ENCODE results near the gene FAM111B.
"Not testable (repeated sequence)": the region's sequence is repeated elsewhere in the genome, so short reads cannot be mapped to it uniquely, and the experiment has no call there.

Gene FAM111B

GRCh38 chr11:59106363-59107336, at the start of gene FAM111B:
TSS of gene FAM111B (plus strand) at chr11:59107237. CDS start at chr11:59109626, 2,389 bp downstream.
- Histone ChIP-seq H3K36me3 (ENCODE audit: control insufficient read depth, insufficient read depth, low read length) (no peaks in the 10 kb centered on the region), H3K4me3 (ENCODE audit: low read length) (peak within 1 kb of the TSS; percentile 37; the same call in 1 of the 2 replicates), H3K27me3 (ENCODE audit: control insufficient read depth, insufficient read depth, low read length) (no peaks in the 10 kb centered on the region; the same call in 1 of the 2 replicates), H3K9me3 (ENCODE audit: control insufficient read depth, insufficient read depth, low read length) (no peaks in the 10 kb centered on the region), H3K4me1 (ENCODE audit: control insufficient read depth, insufficient read depth, low read length) (no peaks in the 10 kb centered on the region; the same call in 1 of the 2 replicates), H3K27ac (ENCODE audit: low read length) (no peak within 1 kb of the TSS)
- DNase-seq (ENCODE audit: low read depth, low spot score) = peak; percentile 78
- WGBS (ENCODE audit: insufficient coverage, insufficient read length) = no CpG with 5 or more reads among the region's 64 CpGs

GRCh38 chr11:59058120-59059033, 48.7 kb upstream of the FAM111B start:
- H3K4me3 ChIP-seq (ENCODE audit: low read length) = peak overlapping the region; percentile 40; the same call in 1 of the 2 replicates

GRCh38 chr11:59060096-59060495, 46.9 kb upstream of the FAM111B start:
- H3K36me3 ChIP-seq (ENCODE audit: control insufficient read depth, insufficient read depth, low read length); H3K27me3 ChIP-seq (ENCODE audit: control insufficient read depth, insufficient read depth, low read length); H3K4me1 ChIP-seq (ENCODE audit: control insufficient read depth, insufficient read depth, low read length); H3K27ac ChIP-seq (ENCODE audit: low read length); H3K9me3 ChIP-seq (ENCODE audit: control insufficient read depth, insufficient read depth, low read length); H3K4me3 ChIP-seq (ENCODE audit: low read length); DNase-seq (ENCODE audit: low read depth, low spot score): not testable (repeated sequence)
- WGBS (ENCODE audit: insufficient coverage, insufficient read length) = no CpG with 5 or more reads among the region's 3 CpGs

More at GRCh38 chr11:59058120-59059033, 48.7 kb upstream of the FAM111B start:
- not testable (repeated sequence) for H3K27ac ChIP-seq (ENCODE audit: low read length); H3K36me3 ChIP-seq (ENCODE audit: control insufficient read depth, insufficient read depth, low read length); H3K4me1 ChIP-seq (ENCODE audit: control insufficient read depth, insufficient read depth, low read length); H3K27me3 ChIP-seq (ENCODE audit: control insufficient read depth, insufficient read depth, low read length); H3K9me3 ChIP-seq (ENCODE audit: control insufficient read depth, insufficient read depth, low read length)
- WGBS (ENCODE audit: insufficient coverage, insufficient read length) = no CpG with 5 or more reads among the region's 27 CpGs
- peak; percentile 99 for DNase-seq (ENCODE audit: low read depth, low spot score)

DNA sequence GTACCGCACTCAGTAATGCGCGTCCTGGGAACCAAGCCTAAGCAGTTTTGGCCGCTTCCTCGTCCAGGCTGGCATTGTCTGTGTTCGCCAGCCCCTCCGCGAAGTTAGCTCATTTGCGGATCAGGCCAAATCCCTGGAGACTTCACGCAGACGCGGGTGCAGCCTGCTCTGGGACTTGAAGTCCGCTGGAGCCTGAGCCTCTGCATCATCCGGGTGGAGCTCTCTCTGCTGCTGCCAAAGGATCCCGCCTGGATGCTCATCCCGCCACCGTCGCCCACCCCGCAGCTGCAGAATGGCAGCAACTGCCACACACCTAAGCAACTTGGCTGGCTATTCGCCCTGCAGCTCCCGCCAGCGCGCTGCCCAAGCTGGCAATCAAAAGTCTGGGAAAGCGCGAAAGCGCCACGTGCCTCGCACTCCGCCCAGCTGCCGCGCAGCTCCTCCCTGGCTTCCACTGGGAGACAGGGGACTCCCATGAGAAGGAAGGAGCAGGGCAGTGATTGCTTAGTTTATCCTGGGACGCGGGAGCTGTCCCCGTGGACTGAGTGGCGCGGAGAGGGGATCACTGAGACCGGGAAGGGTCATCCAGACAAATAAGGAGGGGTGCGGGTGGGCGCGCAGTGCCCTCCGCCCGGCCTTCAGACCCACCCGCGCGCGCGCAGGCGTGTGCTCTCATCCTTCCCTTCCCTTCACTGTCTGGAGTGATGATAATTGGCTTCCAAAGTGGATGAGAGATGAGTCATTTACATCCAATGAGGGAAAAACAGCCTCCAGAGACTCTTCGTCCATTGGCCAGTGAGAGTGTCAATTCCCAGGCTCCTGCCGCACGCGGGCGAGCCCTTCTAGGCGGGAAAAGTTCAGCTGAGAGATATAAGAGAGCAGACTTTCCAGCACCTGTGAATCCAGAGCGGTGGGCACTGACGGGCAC, 44.2 kb upstream of the FAM111B start:
- Histone ChIP-seq H3K4me1 (ENCODE audit: control insufficient read depth, insufficient read depth, low read length) (no peaks in the 10 kb centered on the region), H3K27ac (ENCODE audit: low read length) (no peak overlapping the region), H3K36me3 (ENCODE audit: control insufficient read depth, insufficient read depth, low read length) (no peaks in the 10 kb centered on the region; the same call in 1 of the 2 replicates), H3K4me3 (ENCODE audit: low read length) (no peak overlapping the region), H3K27me3 (ENCODE audit: control insufficient read depth, insufficient read depth, low read length) (no peaks in the 10 kb centered on the region), H3K9me3 (ENCODE audit: control insufficient read depth, insufficient read depth, low read length) (no peaks in the 10 kb centered on the region)
- WGBS (ENCODE audit: insufficient coverage, insufficient read length) = no CpG with 5 or more reads among the region's 56 CpGs
- no peak for DNase-seq (ENCODE audit: low read depth, low spot score)

- H3K27me3 ChIP-seq (ENCODE audit: control insufficient read depth, insufficient read depth, low read length); H3K4me1 ChIP-seq (ENCODE audit: control insufficient read depth, insufficient read depth, low read length); H3K36me3 ChIP-seq (ENCODE audit: control insufficient read depth, insufficient read depth, low read length); DNase-seq (ENCODE audit: low read depth, low spot score); H3K27ac ChIP-seq (ENCODE audit: low read length); H3K4me3 ChIP-seq (ENCODE audit: low read length); H3K9me3 ChIP-seq (ENCODE audit: control insufficient read depth, insufficient read depth, low read length): not testable (repeated sequence)
- no CpG with 5 or more reads among the region's 14 CpGs for WGBS (ENCODE audit: insufficient coverage, insufficient read length)
Observed at GRCh38 chr11:59063996-59064727, 42.9 kb upstream of the FAM111B start.

DNA sequence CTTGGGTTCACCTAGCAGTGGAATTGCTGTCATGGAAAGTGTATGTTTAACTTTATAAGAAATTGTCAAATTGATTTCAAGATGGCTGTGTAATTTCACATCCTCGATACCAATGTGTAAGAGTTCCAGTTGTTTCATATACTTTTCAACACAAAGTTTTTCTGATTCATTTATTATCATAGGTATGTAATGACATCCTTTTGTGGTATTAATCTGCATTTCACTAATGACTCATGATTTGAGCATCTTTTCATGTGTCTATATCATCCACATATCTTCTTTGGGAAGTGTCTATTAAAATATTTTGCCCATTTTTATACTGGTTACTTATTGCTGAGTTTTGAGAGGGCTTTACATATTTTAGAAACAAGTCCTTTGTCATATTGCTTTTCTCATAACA, 38.0 kb upstream of the FAM111B start:
- Histone ChIP-seq H3K27me3 (ENCODE audit: control insufficient read depth, insufficient read depth, low read length) (no peaks in the 10 kb centered on the region), H3K9me3 (ENCODE audit: control insufficient read depth, insufficient read depth, low read length) (no peaks in the 10 kb centered on the region), H3K4me1 (ENCODE audit: control insufficient read depth, insufficient read depth, low read length) (no peaks in the 10 kb centered on the region), H3K36me3 (ENCODE audit: control insufficient read depth, insufficient read depth, low read length) (no peaks in the 10 kb centered on the region), H3K4me3 (ENCODE audit: low read length) (no peak overlapping the region), H3K27ac (ENCODE audit: low read length) (no peak overlapping the region)
- DNase-seq (ENCODE audit: low read depth, low spot score) = no peak
- WGBS (ENCODE audit: insufficient coverage, insufficient read length) = no CpG with 5 or more reads among the region's 1 CpG

- H3K4me3 ChIP-seq (ENCODE audit: low read length) = no peak overlapping the region
- no peak for DNase-seq (ENCODE audit: low read depth, low spot score)
- no peaks in the 10 kb centered on the region for H3K9me3 ChIP-seq (ENCODE audit: control insufficient read depth, insufficient read depth, low read length)
- no peaks in the 10 kb centered on the region for H3K36me3 ChIP-seq (ENCODE audit: control insufficient read depth, insufficient read depth, low read length)
- no CpG with 5 or more reads among the region's 8 CpGs for WGBS (ENCODE audit: insufficient coverage, insufficient read length)
- H3K4me1 ChIP-seq (ENCODE audit: control insufficient read depth, insufficient read depth, low read length) = no peaks in the 10 kb centered on the region
- no peak overlapping the region for H3K27ac ChIP-seq (ENCODE audit: low read length)
- no peaks in the 10 kb centered on the region for H3K27me3 ChIP-seq (ENCODE audit: control insufficient read depth, insufficient read depth, low read length)
Observed at GRCh38 chr11:59076876-59077571, 30.0 kb upstream of the FAM111B start.

DNA sequence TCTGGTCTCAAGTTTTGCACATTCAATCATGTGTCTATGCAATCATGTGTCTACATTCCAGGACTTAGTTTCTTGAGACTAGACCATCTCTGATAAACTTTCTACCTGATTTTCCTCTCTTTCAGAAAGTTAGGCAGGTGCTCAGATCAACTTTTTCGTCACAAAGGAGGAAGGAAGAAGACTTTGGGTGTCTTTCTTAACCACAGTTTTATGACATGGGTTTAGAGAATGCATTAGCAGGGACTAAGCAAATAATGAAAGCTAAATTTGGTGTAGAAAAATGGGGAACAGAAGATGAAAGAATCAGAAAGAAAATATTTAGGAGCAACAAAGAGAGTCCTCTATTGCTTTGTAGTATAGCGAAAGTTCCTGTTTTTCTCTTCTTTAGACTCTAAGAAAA, 28.6 kb upstream of the FAM111B start:
- Histone ChIP-seq H3K27ac (ENCODE audit: low read length) (no peak overlapping the region), H3K4me1 (ENCODE audit: control insufficient read depth, insufficient read depth, low read length) (no peaks in the 10 kb centered on the region), H3K36me3 (ENCODE audit: control insufficient read depth, insufficient read depth, low read length) (no peaks in the 10 kb centered on the region), H3K9me3 (ENCODE audit: control insufficient read depth, insufficient read depth, low read length) (no peaks in the 10 kb centered on the region), H3K27me3 (ENCODE audit: control insufficient read depth, insufficient read depth, low read length) (no peaks in the 10 kb centered on the region), H3K4me3 (ENCODE audit: low read length) (no peak overlapping the region)
- no CpG with 5 or more reads among the region's 2 CpGs for WGBS (ENCODE audit: insufficient coverage, insufficient read length)
- DNase-seq (ENCODE audit: low read depth, low spot score) = no peak

GRCh38 chr11:59079086-59079485, 28.0 kb upstream of the FAM111B start:
- Histone ChIP-seq H3K27ac (ENCODE audit: low read length) (no peak overlapping the region), H3K36me3 (ENCODE audit: control insufficient read depth, insufficient read depth, low read length) (no peaks in the 10 kb centered on the region), H3K27me3 (ENCODE audit: control insufficient read depth, insufficient read depth, low read length) (no peaks in the 10 kb centered on the region), H3K4me1 (ENCODE audit: control insufficient read depth, insufficient read depth, low read length) (no peaks in the 10 kb centered on the region), H3K9me3 (ENCODE audit: control insufficient read depth, insufficient read depth, low read length) (no peaks in the 10 kb centered on the region), H3K4me3 (ENCODE audit: low read length) (no peak overlapping the region)
- WGBS (ENCODE audit: insufficient coverage, insufficient read length) = no CpG with 5 or more reads among the region's 1 CpG
- DNase-seq (ENCODE audit: low read depth, low spot score) = no peak

Data from iPS DF 6.9 (cell line).